DND-41 (cell line): ENCODE data around the gene SYT4.
"Not testable (repeated sequence)": the region's sequence is repeated elsewhere in the genome, so short reads cannot be mapped to it uniquely, and the experiment has no call there.

Source experiments
- ATAC-seq: fragments of 200-7000 bp; cut with Tn5 transposase; 3 replicates; pipeline ENCODE4 v1.9.1; 2021; ENCODE audit warnings: low read depth; ENCODE audit not compliant: insufficient read depth
- DNase-seq: peaks from one replicate; pipeline ENCODE4 v3.0.0-alpha.2; 2020
- H2AFZ ChIP-seq: 2 replicates; pipeline ENCODE4 v1.6.0; 2012; ENCODE audit warnings: low read depth, low read length
- H3K27ac ChIP-seq: 2 replicates; pipeline ENCODE4 v1.5.1; 2012; ENCODE audit warnings: low read length, inconsistent platforms
- H3K27me3 ChIP-seq: fragments of 200-600 bp; sonication (generic); 2 replicates; pipeline ENCODE4 v1.6.0; 2012; ENCODE audit warnings: low read length, mild to moderate bottlenecking, inconsistent platforms; ENCODE audit not compliant: insufficient read depth, poor library complexity
- H3K36me3 ChIP-seq: 2 replicates; pipeline ENCODE4 v1.5.1; 2012; ENCODE audit warnings: low read length, inconsistent platforms; ENCODE audit not compliant: insufficient read depth
- H3K4me1 ChIP-seq: 2 replicates; pipeline ENCODE4 v1.5.1; 2012; ENCODE audit warnings: mild to moderate bottlenecking, low read length; ENCODE audit not compliant: insufficient read depth
- H3K4me2 ChIP-seq: 2 replicates; pipeline ENCODE4 v1.6.0; 2012; ENCODE audit warnings: mild to moderate bottlenecking, moderate library complexity, low read length, inconsistent platforms; ENCODE audit not compliant: insufficient read depth
- H3K4me3 ChIP-seq, 2 experiments: fragments of 200-600 bp in 1 of 2; shearing (Covaris generic) in 1 of 2; 2 replicates each; pipeline ENCODE4 v1.5.1; 2012 to 2016; ENCODE audit warnings: inconsistent platforms in 2 of 2, low read length in 2 of 2, mild to moderate bottlenecking in 2 of 2, low read depth in 1 of 2, moderate library complexity in 1 of 2
- H3K79me2 ChIP-seq: 2 replicates; pipeline ENCODE4 v1.6.0; 2012; ENCODE audit warnings: low read length, inconsistent platforms; ENCODE audit not compliant: insufficient read depth
- H3K9ac ChIP-seq: 2 replicates; pipeline ENCODE4 v1.6.0; 2012; ENCODE audit warnings: low read depth, mild to moderate bottlenecking, inconsistent platforms, low read length, moderate library complexity
- H3K9me3 ChIP-seq: 2 replicates; pipeline ENCODE4 v1.5.1; 2012; ENCODE audit warnings: low read length, moderate library complexity, mild to moderate bottlenecking, inconsistent platforms; ENCODE audit not compliant: insufficient read depth, severe bottlenecking
- H4K20me1 ChIP-seq: 2 replicates; pipeline ENCODE4 v1.6.0; 2012; ENCODE audit warnings: low read length; ENCODE audit not compliant: insufficient read depth
- CTCF ChIP-seq: IDR thresholded peaks from 2 replicates; pipeline ENCODE4 v1.5.1; 2012; ENCODE audit warnings: borderline replicate concordance, low read length, moderate library complexity, mild to moderate bottlenecking; ENCODE audit not compliant: poor library complexity, severe bottlenecking; ENCODE audit errors: extremely low read depth
- EZH2 ChIP-seq: IDR thresholded peaks from 3 replicates; pipeline ENCODE4 v1.6.1; 2012; ENCODE audit warnings: borderline replicate concordance, low read depth, mild to moderate bottlenecking, moderate library complexity, low read length, inconsistent platforms; ENCODE audit not compliant: severe bottlenecking

SYT4 gene

DNA sequence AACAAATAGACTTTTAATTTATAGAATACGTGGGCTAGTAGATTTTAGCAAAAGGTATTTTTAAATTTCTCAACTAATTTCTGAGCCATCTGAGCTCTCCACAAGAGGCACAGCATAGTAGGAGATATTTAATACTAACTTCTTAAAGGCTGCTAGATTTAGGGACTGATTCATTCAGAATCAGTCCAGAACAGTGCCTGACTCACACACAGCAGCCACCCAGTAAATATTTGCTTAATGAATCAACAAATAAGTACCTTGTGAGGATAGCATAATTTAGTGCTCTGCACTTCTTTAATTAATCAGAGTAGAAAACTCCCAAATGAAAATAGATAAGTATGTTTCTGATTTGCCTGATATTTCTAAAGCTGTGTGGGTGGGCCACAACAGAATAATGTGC, 35.6 kb upstream of the SYT4 start:
- H2AFZ ChIP-seq, result no peak overlapping the region
- no peak overlapping the region for H3K27ac ChIP-seq
- H4K20me1 ChIP-seq, result no peaks in the 10 kb centered on the region
- H3K79me2 ChIP-seq, result no peaks in the 10 kb centered on the region
- H3K4me2 ChIP-seq, result no peak overlapping the region
- TF ChIP-seq CTCF (no peak), EZH2 (no peak)
- DNase-seq (no peak), ATAC-seq (no peak)
- no peaks in the 10 kb centered on the region for H3K27me3 ChIP-seq
- H3K9me3 ChIP-seq, result no peaks in the 10 kb centered on the region
- H3K36me3 ChIP-seq, result no peaks in the 10 kb centered on the region
- H3K4me3 ChIP-seq, result no peak overlapping the region
- no peaks in the 10 kb centered on the region for H3K4me1 ChIP-seq
- H3K9ac ChIP-seq, result no peak overlapping the region

- no peak for TF ChIP-seq CTCF
- no peak for TF ChIP-seq EZH2
Observed at GRCh38 chr18:43310239-43310638, 32.9 kb upstream of the SYT4 start.

DNA sequence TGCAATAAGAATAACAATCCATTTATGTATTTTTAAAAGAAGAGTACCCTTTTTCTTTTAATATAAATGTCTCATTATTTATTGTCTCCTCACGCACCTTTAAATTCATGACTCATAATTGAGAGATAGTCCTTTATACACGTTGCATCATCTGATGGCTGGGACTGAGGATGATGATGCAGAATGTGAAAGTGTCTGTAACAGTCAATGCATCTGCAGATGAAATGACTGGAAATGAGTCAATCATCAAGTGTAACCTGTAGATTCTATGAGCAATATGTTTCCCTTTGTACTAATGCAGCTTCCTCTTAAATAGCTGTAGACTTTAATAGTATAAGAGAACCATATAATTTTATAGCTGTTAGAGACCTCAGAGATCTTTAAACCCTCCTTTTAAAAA, 26.1 kb upstream of the SYT4 start:
- H3K9ac ChIP-seq, result no peak overlapping the region
- no peak overlapping the region for H3K4me2 ChIP-seq
- ATAC-seq (no peak), DNase-seq (no peak)
- no peaks in the 10 kb centered on the region for H3K27me3 ChIP-seq
- no peaks in the 10 kb centered on the region for H3K36me3 ChIP-seq
- H3K4me3 ChIP-seq, result no peak overlapping the region
- TF ChIP-seq CTCF (no peak), EZH2 (no peak)
- H3K27ac ChIP-seq, result no peak overlapping the region
- no peaks in the 10 kb centered on the region for H4K20me1 ChIP-seq
- H3K79me2 ChIP-seq, result no peaks in the 10 kb centered on the region
- H3K4me1 ChIP-seq, result no peaks in the 10 kb centered on the region
- H2AFZ ChIP-seq, result no peak overlapping the region
- H3K9me3 ChIP-seq, result no peaks in the 10 kb centered on the region

More at GRCh38 chr18:43310239-43310638, 32.9 kb upstream of the SYT4 start:
- Histone ChIP-seq H3K27ac (no peak overlapping the region), H4K20me1 (no peaks in the 10 kb centered on the region), H2AFZ (no peak overlapping the region), H3K36me3 (no peaks in the 10 kb centered on the region), H3K27me3 (no peaks in the 10 kb centered on the region), H3K9ac (no peak overlapping the region), H3K79me2 (no peaks in the 10 kb centered on the region), H3K4me2 (no peak overlapping the region), H3K4me3 (no peak overlapping the region), H3K4me1 (no peaks in the 10 kb centered on the region), H3K9me3 (no peaks in the 10 kb centered on the region)
- DNase-seq (no peak), ATAC-seq (no peak)

- not testable (repeated sequence) for DNase-seq, ATAC-seq, H4K20me1 ChIP-seq, H3K27me3 ChIP-seq, H3K27ac ChIP-seq, H3K9me3 ChIP-seq, H3K36me3 ChIP-seq, H2AFZ ChIP-seq, H3K9ac ChIP-seq, H3K4me3 ChIP-seq, H3K79me2 ChIP-seq, H3K4me1 ChIP-seq, H3K4me2 ChIP-seq
Observed at GRCh38 chr18:43286187-43286586, 8.9 kb upstream of the SYT4 start.
